Nephron (organoid): Measurements from ENCODE around the gene PRSS16.
"Not testable (repeated sequence)": the region's sequence is repeated elsewhere in the genome, so short reads cannot be mapped to it uniquely, and the experiment has no call there.

Experiments
- H3K27ac Mint-ChIP-seq, 3 experiments: 2 replicates each; pipeline ENCODE4 v1.8.0; 2020; ENCODE audit warnings: mixed read lengths in 3 of 3, mild to moderate bottlenecking in 2 of 3, moderate library complexity in 1 of 3
- H3K27me3 Mint-ChIP-seq: 2 replicates; pipeline ENCODE4 v1.8.0; 2021; ENCODE audit warnings: low read depth, mild to moderate bottlenecking, moderate library complexity, mixed read lengths
- H3K36me3 Mint-ChIP-seq: 2 replicates; pipeline ENCODE4 v1.8.0; 2020; ENCODE audit warnings: low read depth, mixed read lengths
- H3K4me1 Mint-ChIP-seq: 2 replicates; pipeline ENCODE4 v1.8.0; 2020; ENCODE audit warnings: mixed read lengths
- H3K4me3 Mint-ChIP-seq, 3 experiments: 2 replicates each; pipeline ENCODE4 v1.8.0; 2020; ENCODE audit warnings: mild to moderate bottlenecking in 3 of 3, mixed read lengths in 3 of 3, moderate library complexity in 2 of 3
- H3K9me3 Mint-ChIP-seq: 2 replicates; pipeline ENCODE4 v1.8.0; 2020; ENCODE audit warnings: mixed read lengths
- CTCF ChIP-seq, 3 experiments: fragments of 200-600 bp; sonication (generic); IDR thresholded peaks; one replicate each; pipeline ENCODE4 v1.5.0; 2021; ENCODE audit warnings: antibody characterized with exemption in 3 of 3; ENCODE audit not compliant: unreplicated experiment in 3 of 3

PRSS16 gene

DNA sequence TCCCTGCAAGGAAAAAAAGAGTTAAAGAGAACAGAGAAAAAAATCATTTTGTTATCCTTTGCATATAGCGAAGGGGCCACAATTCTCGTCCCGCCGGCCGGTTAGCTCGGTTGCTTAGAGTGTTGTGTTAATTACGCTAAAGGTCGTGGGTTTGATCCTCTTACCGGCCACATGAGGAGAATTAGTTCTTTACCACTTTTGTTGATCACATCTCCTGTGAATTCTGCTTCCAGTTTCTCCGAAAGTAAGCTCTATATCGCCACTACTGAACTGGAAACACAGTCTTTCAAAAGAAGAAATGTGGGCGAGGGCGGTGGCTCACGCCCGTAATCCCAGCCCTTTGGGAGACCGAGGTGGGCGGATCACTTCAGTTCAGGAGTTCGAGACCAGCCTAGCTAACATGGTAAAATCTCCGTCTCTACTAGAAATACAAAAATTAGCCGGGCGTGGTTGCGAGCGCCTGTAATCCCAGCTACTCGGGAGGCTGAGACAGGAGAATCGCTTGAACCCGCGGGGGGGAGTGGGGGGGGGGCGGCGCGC lies 13.4 kb downstream of the PRSS16 start:
- no peak for TF ChIP-seq CTCF (IDR thresholded peaks at IDR 0.05; ENCODE audit: unreplicated experiment in 3 of 3)
- no peaks in the 10 kb centered on the region for H3K9me3 Mint-ChIP-seq
- peak overlapping the region; percentile 36 to 65 (median 46) for H3K4me3 Mint-ChIP-seq
- H3K4me1 Mint-ChIP-seq: peaks cover 2% of the 10 kb centered on the region
- no peak overlapping the region for H3K27ac Mint-ChIP-seq
- H3K36me3 Mint-ChIP-seq: no peaks in the 10 kb centered on the region
- H3K27me3 Mint-ChIP-seq: no peaks in the 10 kb centered on the region

DNA sequence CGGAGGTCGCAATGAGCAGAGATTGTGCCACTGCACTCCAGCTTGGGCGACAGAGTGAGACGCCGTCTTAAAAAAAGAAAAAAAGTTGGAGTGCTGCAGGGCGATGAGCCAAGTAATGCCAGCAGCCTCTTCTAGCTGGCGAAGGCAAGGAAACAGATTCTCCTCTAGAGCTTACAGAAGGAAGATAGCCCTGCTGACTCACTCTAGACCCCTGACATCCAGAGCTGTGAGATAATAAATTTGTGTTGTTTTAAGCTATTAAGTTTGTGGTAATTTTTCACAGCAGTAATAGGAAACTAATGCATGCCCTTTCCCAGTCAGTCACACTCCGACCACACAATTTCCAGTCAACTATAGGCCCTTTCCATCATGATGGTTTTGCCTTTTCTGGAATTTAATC lies 16.4 kb downstream of the PRSS16 start:
- Mint-ChIP-seq H3K9me3 (no peaks in the 10 kb centered on the region), H3K27me3 (peaks cover 14% of the 10 kb centered on the region), H3K27ac (no peak overlapping the region), H3K36me3 (no peaks in the 10 kb centered on the region), H3K4me1 (no peaks in the 10 kb centered on the region), H3K4me3 (no peak overlapping the region)
- TF ChIP-seq CTCF (IDR thresholded peaks at IDR 0.05; ENCODE audit: unreplicated experiment in 3 of 3): no peak

GRCh38 chr6:27267003-27267402 lies 19.5 kb downstream of the PRSS16 start:
- not testable (repeated sequence) for H3K4me1 Mint-ChIP-seq, H3K9me3 Mint-ChIP-seq, H3K4me3 Mint-ChIP-seq, H3K27ac Mint-ChIP-seq, H3K36me3 Mint-ChIP-seq
- peaks cover 37% of the 10 kb centered on the region for H3K27me3 Mint-ChIP-seq

- Mint-ChIP-seq H3K9me3 (no peaks in the 10 kb centered on the region), H3K36me3 (no peaks in the 10 kb centered on the region), H3K27ac (no peak overlapping the region), H3K4me1 (no peaks in the 10 kb centered on the region), H3K4me3 (peak overlapping the region; percentile 3 to 59 (median 29)), H3K27me3 (peaks cover 44% of the 10 kb centered on the region)
- TF ChIP-seq CTCF (IDR thresholded peaks at IDR 0.05; ENCODE audit: unreplicated experiment in 3 of 3): no peak
These were observed 20.4 kb downstream of the PRSS16 start for GRCh38 chr6:27267857-27268434.

- no peak for TF ChIP-seq CTCF (IDR thresholded peaks at IDR 0.05; ENCODE audit: unreplicated experiment in 3 of 3)
- no peaks in the 10 kb centered on the region for H3K4me1 Mint-ChIP-seq
- H3K27me3 Mint-ChIP-seq: peaks cover 53% of the 10 kb centered on the region
- no peaks in the 10 kb centered on the region for H3K9me3 Mint-ChIP-seq
- H3K4me3 Mint-ChIP-seq: no peak overlapping the region
- H3K27ac Mint-ChIP-seq: no peak overlapping the region
- H3K36me3 Mint-ChIP-seq: no peaks in the 10 kb centered on the region
These were observed 21.3 kb downstream of the PRSS16 start for GRCh38 chr6:27268803-27269202.

DNA sequence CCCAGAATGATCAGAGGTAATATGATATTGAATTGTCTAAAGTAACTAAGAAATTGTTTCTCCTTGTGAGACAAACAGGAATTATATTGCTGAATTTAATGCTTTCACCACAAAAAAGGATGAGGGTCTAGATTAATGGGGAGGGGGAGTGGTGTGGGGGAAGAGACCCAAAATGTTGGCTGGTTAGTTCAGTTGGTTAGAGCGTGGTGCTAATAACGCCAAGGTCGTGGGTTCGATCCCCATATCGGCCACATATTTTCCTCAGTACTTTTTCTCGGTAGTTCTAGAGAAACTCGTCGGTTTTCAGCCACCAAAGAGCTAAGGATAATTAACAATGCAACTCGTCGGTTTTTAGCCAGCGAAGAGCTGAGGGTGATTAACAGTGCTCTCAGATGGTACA lies 26.3 kb downstream of the PRSS16 start:
- peaks cover 87% of the 10 kb centered on the region for H3K27me3 Mint-ChIP-seq

More for the DNA sequence above, 26.3 kb downstream of the PRSS16 start:
- no peak overlapping the region for H3K4me3 Mint-ChIP-seq
- no peaks in the 10 kb centered on the region for H3K4me1 Mint-ChIP-seq
- peaks cover 4% of the 10 kb centered on the region for H3K9me3 Mint-ChIP-seq
- TF ChIP-seq CTCF (IDR thresholded peaks at IDR 0.05; ENCODE audit: unreplicated experiment in 3 of 3): no peak
- H3K27ac Mint-ChIP-seq: no peak overlapping the region
- no peaks in the 10 kb centered on the region for H3K36me3 Mint-ChIP-seq
